ENCODE measurements around the gene IFT25.
"Not testable (repeated sequence)": the region's sequence is repeated elsewhere in the genome, so short reads cannot be mapped to it uniquely, and the experiment has no call there.

The IFT25 gene

DNA sequence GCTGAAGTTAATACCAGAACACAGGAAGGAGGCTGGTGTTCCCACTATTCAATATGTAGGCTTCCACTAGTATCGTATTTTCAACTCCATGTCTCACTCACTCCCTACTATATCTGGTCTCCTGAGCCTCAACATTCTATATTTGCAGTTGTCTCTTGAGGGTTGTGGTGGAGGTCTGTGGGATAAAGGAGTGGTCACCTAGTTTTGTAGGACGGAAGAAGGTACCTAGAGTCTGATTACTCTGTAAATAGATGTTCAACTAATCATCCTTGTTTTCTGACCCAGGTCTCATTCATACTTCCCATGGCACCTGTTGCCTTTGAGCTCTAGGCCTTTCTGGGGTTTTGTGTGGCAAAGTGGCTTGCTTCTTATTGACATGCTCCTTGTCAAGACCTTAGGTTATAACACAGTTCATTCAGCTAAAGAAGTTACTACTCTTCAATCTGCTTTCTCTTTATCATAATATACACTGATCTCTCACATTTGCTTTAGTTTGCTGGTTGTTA lies 18.1 kb downstream of the IFT25 start:
- FAIRE-seq, result no peak

DNA sequence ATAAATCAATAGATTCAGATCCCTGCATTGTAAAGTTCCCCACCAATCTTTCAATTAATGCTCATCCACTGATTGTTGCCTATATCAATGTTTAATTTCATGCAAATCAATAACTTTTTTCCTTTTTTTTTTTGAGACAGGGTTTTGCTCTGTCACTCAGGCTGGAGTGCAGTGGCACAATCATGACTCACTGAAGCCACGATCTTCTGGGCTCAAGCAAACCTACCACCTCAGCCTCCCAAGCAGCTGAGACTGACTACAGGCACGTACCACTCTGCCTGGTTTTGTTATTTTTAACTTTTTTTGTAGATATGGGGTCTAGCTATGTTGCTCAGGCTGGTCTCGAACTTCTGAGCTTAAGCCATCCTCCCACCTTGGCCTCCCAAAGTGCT lies 25.8 kb downstream of the IFT25 start:
- no peak for FAIRE-seq

DNA sequence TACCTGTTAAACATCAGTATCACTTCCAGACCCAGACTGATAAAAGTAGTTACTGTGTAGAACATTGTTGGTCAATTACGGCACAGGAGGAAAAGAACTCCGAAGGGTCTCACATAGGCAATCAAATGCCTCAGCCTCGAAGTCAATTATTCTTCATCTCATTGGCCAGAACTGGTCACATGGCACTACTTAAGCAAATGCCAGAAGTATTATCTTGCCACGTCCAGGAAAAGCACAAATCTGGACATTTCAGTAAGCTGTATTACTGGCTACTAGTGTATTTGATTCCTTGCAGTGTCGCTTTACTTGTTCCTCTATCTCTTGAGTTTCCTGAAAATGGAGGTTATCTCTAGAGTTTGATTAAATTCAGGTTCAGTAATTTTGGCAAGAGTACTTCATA lies 27.2 kb downstream of the IFT25 start:
- no peak for FAIRE-seq

- no peak for FAIRE-seq
Observed at GRCh38 chr1:53913352-53914033, 32.0 kb downstream of the IFT25 start.

- no peak for FAIRE-seq
Observed at GRCh38 chr1:53911442-53911841, 34.1 kb downstream of the IFT25 start.

DNA sequence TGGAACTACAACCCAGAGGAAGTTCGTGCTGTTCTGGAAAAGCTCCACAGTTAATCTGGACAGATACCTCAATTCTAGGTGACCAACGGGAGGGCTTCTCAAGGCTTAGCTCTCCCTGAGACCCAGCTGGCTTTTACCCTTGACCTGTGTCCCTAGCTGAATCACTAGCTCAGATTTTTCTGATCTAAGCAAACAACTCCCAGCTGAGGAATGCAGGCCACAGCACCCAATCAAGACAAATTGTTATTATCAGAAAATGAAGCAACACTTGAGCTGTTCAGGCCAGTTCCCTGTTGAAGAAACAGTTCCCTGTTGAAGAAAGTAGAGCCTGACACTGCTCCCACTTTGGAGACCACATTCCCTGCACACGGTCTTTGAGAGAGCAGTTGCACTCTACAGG lies 35.6 kb downstream of the IFT25 start:
- FAIRE-seq, result no peak

DNA sequence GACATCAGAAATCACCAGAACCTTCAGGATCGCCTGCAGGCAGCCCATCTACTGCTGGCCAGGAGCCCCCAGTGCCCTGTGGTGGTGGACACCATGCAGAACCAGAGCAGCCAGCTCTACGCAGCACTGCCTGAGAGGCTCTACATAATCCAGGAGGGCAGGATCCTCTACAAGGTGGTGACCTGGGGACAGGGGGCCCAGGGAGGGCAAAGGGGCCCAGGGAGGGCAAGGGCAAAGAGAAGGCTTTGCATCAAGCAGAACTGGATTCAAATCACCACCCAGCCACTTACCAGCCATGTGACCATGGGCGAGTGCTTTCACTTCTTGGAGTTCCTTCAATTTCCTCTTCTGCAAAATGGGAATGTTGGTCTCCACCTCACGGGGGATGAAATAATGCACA lies 39.4 kb downstream of the IFT25 start:
- FAIRE-seq, result no peak

GRCh38 chr1:53905509-53905908 lies 40.0 kb downstream of the IFT25 start:
- FAIRE-seq, result no peak

GRCh38 chr1:53902235-53903138 lies 43.0 kb downstream of the IFT25 start:
- no peak for FAIRE-seq

DNA sequence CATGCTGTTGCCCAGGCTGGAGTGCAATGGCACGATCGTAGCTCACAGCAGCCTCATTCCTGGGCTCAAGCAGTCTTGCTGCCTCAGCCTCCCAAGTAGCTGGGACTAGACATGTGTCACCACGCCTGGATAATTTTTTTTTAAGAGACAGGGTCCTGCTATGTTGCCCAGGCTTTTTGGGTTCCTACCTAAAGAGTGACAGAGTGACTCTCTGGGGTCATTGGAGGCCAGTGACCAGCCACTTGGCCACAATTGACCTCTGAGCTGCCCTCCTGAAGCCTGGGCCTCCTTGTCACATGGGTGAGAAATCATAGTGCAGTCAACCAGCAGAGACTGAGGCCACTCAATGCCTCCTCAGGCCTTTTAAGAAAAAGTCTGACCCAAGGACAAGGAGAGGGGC lies 45.8 kb downstream of the IFT25 start:
- FAIRE-seq, result no peak

DNA sequence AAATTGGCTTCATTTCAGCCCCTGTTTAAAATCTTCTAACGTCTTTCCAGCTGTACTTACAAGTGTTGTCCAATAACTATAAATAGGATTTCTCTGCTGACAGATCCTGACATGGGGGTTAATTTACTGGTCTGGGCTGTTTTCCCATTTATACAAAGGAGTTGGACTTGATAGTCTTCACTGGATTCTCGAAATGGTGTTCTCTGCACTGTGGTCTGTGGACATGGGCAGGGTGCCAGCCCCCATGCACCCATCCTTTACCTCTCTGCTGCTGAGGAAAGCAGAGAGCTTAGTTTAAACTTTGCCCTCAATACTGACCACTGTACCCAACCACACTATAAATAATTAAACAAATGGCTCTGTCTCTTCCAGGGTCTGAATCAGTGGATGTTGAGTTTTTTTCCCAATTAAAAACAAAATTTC lies 46.3 kb downstream of the IFT25 start:
- no peak for FAIRE-seq

DNA sequence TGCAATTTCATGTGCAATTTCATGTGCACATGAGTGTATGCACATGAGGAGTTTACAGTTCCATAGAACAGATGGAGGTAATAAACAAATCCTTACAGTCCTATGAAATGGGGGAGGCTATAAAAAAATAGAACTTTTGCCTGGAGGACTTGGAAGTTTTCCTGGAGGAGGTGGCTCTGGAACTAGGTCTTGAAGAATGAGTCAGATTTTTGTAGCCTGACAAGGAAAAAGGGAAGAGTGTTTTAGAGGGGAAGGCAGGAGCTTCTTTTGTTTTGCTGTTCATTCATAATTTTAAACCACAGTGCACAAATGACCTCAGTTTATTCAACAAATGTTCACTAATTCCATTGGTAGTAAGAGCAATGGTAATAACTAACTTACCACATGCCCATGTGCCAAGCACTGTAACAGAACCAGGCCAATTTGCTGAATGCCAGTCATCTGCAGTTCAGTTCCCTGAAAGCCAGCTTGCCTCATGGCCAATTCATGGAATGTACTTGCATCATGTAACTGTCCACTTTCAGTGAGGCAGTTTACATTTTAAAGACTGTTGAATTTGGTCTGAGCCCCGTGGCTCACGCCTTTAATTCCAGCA lies 48.8 kb downstream of the IFT25 start:
- FAIRE-seq, result no peak

DNA sequence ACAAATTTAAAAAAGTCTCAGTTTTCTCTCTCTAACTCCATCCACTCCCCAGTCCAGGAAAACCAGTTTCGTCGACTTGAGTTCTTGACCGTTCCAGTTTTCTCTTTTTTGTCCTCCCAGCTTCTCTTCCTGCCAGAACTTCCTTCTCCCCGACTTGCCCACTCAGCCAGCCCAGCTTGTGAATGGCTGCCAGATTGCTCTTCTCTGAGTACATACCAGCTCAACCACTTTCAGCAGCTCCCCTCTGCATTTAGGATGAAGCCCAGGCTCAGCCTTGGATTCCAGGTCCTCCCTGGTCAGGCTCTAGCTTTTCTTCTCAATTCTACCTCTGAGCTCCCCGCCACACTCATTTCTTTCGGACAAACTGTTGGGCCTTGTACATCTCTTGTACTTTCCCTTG lies 50.1 kb downstream of the IFT25 start:
- FAIRE-seq, result no peak

DNA sequence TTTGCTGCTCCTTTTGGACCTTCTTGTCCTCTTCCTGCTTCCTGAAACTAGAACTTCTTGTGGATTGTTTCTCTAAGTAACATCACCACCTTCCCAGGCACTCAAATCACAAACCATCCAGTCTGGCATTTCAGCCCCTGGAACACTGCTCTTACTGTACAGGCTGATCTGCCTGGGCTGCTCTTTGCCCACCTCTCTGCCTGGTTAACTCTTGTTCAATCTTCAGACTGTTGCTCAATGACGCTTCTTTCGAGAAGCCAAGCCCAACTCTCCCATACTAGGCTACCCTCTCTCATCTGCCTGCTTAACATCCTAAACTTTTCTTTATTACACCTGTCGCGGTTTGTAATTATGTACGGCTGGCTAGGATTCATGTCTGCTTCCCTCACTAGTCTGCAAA lies 50.9 kb downstream of the IFT25 start:
- no peak for FAIRE-seq

GRCh38 chr1:53893999-53894636 lies 51.4 kb downstream of the IFT25 start, which contains the start of gene DIO1:
Gene DIO1, plus strand, starts transcription at chr1:53894187. Its CDS starts 24 bp downstream, at chr1:53894211.
- FAIRE-seq, result no peak

- no peak for FAIRE-seq
Observed at GRCh38 chr1:53892911-53893310, 52.6 kb downstream of the IFT25 start.

- FAIRE-seq, result no peak
Observed at GRCh38 chr1:53891678-53892077, 53.8 kb downstream of the IFT25 start.

DNA sequence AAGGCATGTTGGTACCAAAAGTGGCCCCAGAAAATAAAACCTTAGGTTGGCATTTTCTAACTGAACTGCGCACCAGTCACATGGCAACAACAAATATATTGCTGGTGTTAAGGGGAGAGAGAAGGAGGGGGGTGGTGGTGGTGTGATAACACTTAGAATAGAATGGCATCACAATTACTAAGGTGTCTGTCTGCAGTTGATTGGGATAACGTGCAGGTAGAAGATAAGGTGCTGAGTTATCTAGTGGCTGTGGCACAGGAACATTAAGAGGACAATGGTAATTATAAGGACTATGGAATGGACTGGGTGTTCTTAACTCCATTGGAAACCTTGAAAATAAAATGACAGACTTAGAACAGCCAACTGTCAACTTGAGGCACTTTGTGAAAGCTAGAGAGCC lies 54.5 kb downstream of the IFT25 start:
- no peak for FAIRE-seq

GRCh38 chr1:53890522-53890941 lies 55.0 kb downstream of the IFT25 start:
- FAIRE-seq, result no peak

GRCh38 chr1:53889304-53890298 lies 55.9 kb downstream of the IFT25 start, which contains the start of gene YIPF1:
Gene YIPF1, minus strand, starts transcription at chr1:53889797. Its CDS starts 860 bp downstream, at chr1:53888937.
- peak; percentile 13 for FAIRE-seq

GRCh38 chr1:53888681-53889080 lies 56.8 kb downstream of the IFT25 start:
- no peak for FAIRE-seq

DNA sequence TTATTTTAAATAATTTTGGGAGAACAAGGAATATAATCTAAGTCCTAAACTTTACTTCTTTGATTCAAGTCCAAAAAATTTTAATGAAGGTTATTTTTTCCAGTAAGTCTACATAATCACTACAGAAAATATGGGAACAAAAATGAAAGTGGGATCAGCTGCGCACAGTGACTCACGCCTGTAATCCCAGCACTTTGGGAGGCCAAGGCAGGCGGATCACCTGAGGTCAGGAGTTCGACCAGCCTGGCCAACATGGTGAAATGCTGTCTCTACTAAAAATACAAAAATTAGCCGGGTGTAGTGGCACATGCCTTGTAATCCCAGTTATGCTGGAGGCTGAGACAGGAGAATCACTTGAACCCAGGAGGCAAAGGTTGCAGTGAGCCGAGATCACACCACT lies 61.9 kb downstream of the IFT25 start:
- FAIRE-seq, result not testable (repeated sequence)
